BE2C (cell line): ENCODE data around the gene ETV6.

Experiments
- DNase-seq: peaks from one replicate; pipeline ENCODE4 v3.0.0-alpha.2; 2020
- H3K27me3 ChIP-seq: fragments of 250-450 bp; sonication (Bioruptor Pico); 2 replicates; pipeline ENCODE4 v1.5.1; 2020; ENCODE audit warnings: mild to moderate bottlenecking
- H3K36me3 ChIP-seq: fragments of 250-450 bp; sonication (Bioruptor Pico); 2 replicates; pipeline ENCODE4 v1.5.1; 2020; ENCODE audit warnings: mild to moderate bottlenecking
- H3K4me1 ChIP-seq: fragments of 250-450 bp; sonication (Bioruptor Pico); 2 replicates; pipeline ENCODE4 v1.5.1; 2020
- H3K4me3 ChIP-seq: 2 replicates; pipeline ENCODE4 v1.5.1; 2011; ENCODE audit warnings: low read depth, low read length
- H3K9me3 ChIP-seq: fragments of 250-450 bp; sonication (Bioruptor Pico); 2 replicates; pipeline ENCODE4 v1.5.1; 2020
- TF ChIP-seq, protein P1 (sequence below): IDR thresholded peaks from 2 replicates; pipeline ENCODE4 v1.5.1; 2012; ENCODE audit warnings: mild to moderate bottlenecking, low read depth, low read length

Gene ETV6

DNA sequence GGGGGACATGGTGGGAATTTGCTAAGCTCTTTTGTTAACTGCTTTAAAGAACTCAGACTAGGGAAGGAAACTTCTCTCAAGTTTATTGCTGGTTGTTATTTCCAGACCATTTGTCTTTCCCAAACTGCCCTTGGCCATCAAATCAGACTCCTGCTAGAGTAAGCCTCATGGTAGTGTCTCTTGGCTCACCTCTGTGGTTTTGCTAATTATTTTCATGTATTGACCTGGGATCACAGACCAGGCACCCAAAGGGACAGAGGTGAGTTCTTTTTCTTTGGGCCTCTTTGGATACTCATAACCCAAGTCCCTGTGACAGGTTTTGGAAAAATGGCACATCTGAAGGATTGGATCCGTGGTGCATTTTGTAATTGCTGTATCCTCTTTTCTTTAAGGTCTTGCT is 11.2 kb downstream of the ETV6 start:
- Histone ChIP-seq H3K4me1 (no peaks in the 10 kb centered on the region), H3K27me3 (no peaks in the 10 kb centered on the region), H3K36me3 (no peaks in the 10 kb centered on the region), H3K9me3 (no peaks in the 10 kb centered on the region), H3K4me3 (no peak overlapping the region)
- DNase-seq = no peak
- TF ChIP-seq, protein P1, sequence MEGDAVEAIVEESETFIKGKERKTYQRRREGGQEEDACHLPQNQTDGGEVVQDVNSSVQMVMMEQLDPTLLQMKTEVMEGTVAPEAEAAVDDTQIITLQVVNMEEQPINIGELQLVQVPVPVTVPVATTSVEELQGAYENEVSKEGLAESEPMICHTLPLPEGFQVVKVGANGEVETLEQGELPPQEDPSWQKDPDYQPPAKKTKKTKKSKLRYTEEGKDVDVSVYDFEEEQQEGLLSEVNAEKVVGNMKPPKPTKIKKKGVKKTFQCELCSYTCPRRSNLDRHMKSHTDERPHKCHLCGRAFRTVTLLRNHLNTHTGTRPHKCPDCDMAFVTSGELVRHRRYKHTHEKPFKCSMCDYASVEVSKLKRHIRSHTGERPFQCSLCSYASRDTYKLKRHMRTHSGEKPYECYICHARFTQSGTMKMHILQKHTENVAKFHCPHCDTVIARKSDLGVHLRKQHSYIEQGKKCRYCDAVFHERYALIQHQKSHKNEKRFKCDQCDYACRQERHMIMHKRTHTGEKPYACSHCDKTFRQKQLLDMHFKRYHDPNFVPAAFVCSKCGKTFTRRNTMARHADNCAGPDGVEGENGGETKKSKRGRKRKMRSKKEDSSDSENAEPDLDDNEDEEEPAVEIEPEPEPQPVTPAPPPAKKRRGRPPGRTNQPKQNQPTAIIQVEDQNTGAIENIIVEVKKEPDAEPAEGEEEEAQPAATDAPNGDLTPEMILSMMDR = no peak

DNA sequence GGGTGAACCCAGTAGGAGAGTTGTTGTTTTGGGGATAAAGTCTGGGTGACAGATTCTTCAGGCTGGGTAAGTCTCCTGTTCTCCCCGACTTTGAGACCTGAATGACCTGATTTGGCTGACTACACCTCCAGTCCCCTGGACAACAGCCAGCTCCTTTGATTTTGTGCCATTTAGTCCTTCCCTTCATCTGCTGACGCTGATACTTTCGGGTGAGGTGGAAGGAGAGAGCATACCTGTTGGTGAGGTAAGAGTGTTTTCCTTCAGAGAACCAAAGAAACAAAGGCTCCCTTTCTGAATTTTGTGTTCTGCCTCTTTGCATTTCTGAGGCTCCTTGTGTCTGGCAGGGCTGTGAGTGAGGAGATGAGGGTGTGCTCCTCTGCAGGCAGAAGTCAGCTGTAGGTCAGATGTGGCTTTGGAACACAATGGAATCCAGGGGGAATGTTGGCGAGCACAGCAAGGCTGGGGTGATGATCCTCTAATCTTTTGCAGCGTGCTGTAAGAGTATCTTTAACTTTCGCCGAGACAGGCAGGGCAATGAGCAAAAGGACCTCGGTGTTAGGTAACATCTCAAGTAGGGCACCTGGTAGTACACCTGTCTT is 12.1 kb downstream of the ETV6 start:
- no peaks in the 10 kb centered on the region for H3K36me3 ChIP-seq
- no peak for DNase-seq
- TF ChIP-seq, protein P1 = no peak
- H3K4me1 ChIP-seq = no peaks in the 10 kb centered on the region
- H3K4me3 ChIP-seq = no peak overlapping the region
- no peaks in the 10 kb centered on the region for H3K27me3 ChIP-seq
- H3K9me3 ChIP-seq = no peaks in the 10 kb centered on the region

DNA sequence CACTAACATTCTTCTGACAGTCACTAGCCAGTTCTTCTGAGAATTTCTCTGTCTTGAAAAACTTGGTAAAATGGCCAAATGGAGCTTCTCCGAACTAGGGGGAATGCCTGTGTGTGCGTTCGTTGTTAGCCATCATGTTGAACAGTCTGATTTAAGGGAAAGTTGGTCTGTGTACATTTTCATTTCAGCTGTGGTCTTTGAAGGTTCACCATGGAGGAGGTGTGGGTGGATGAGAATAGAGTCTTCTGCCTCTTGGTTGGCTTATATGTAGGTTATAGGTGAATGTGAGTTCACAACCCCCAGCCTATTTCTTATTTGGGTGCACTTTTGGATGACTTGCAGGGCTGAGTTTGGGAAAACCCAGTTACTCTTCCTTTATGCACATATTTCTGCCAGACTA is 12.9 kb downstream of the ETV6 start:
- Histone ChIP-seq H3K9me3 (no peaks in the 10 kb centered on the region), H3K4me3 (no peak overlapping the region), H3K27me3 (no peaks in the 10 kb centered on the region), H3K36me3 (no peaks in the 10 kb centered on the region), H3K4me1 (no peaks in the 10 kb centered on the region)
- TF ChIP-seq, protein P1 = no peak
- no peak for DNase-seq

DNA sequence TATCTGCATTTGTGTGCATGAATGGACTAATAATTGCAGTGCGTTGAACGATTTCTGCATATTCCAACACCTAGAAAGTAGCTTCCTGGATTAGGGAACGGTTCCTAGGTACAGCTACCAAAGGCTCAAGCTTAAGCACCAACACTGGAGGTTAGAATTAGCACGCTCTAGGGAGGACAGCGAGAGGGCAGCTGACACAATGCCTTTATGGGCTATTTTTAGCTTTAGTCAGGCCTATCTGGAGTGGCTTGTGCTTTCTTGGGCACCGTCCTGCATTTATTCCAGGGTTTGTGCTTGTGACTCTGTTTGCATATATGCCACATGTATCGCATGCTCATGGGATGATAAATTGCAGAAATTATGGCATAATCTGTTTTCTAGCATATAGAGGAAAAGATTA is 13.7 kb downstream of the ETV6 start:
- Histone ChIP-seq H3K27me3 (no peaks in the 10 kb centered on the region), H3K4me1 (no peaks in the 10 kb centered on the region), H3K36me3 (no peaks in the 10 kb centered on the region), H3K4me3 (no peak overlapping the region), H3K9me3 (no peaks in the 10 kb centered on the region)
- TF ChIP-seq, protein P1 = no peak
- DNase-seq = no peak

DNA sequence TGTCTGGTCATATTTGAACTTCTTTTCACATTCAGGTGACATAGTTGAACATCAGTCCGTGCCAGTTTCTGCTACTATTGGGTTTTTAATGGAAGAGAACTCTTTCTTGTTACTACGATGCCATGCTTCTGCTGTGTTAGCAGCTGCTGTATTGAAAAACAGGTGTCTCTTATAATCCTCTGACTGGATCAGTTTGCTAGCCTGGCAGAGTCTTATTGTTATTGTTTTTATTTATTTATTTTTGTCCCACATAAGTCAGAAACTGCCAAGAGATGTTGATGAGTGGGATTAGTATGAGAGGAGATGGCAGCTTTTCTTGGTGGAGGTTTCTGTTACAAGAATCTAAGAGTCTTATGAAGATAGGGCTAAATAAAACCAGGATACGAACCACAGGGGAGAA is 14.6 kb downstream of the ETV6 start:
- Histone ChIP-seq H3K9me3 (no peaks in the 10 kb centered on the region), H3K36me3 (no peaks in the 10 kb centered on the region), H3K4me1 (no peaks in the 10 kb centered on the region), H3K4me3 (no peak overlapping the region), H3K27me3 (no peaks in the 10 kb centered on the region)
- TF ChIP-seq, protein P1 = no peak
- no peak for DNase-seq

DNA sequence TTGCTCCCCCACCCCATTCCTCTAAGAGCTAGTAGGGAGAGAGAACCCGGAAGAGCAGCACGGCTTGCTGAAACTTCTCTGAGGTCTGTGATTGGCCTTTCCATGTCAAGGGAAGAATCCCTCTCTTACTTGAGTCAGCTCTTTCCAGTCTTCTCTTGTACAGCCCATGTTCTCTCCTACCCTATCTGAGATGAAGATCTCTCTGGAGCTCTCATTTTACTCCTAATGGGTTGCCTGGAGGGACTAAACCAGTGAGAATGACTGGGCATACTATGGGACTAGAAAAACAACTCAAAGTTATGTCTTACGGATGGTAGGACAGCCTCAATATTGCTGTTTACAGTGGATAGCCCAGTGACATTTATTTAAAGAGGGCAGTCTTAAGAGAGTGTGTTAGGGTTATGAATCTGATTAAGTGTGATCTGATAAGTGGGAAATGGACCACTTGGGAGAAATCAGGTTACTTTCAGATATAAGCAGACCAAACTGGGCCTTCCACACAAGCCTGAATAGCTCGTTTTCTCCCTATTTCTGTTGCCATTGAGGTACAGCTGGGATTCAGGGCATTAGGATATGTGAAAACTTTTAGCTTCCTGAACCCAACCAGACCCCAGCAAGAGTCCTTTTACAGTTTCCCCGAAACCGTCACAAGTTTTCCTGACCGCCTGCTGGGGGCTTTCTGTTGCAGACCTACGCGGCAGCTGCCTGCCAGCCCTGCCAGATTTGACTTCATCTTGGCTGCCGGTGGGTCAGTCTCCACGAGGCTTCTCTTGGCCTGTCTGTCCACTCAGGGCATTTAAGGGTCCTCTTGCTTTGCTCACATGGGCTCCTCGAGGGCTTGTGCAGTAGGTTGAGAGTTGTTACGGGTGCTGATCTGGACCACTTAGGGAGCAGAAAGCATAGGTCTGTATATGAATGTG is 16.9 kb downstream of the ETV6 start:
- Histone ChIP-seq H3K27me3 (no peaks in the 10 kb centered on the region), H3K4me3 (no peak overlapping the region), H3K9me3 (no peaks in the 10 kb centered on the region), H3K36me3 (no peaks in the 10 kb centered on the region), H3K4me1 (no peaks in the 10 kb centered on the region)
- TF ChIP-seq, protein P1 = no peak
- no peak for DNase-seq
